Lung microvascular endothelial cell (primary cell): Measurements from ENCODE around the gene GTPBP6. TPM values are rescaled to one million over a fixed set of nuclear protein-coding genes. Genes with fewer than 3 reads are reported as not detected.

Experiments used
- DNase-seq, 2 donors: peaks; one replicate each; pipeline versions ENCODE4 v3.0.0 to v3.0.0-alpha.2; 2010; ENCODE audit warnings: low read depth in 2 of 2
- total RNA-seq: library from RNA; depleted of rRNA; stranded (reverse); fragments of >200 nt; gene quantifications from 2 replicates; pipeline ENCODE4 v1.2.1, GENCODE V29; 2014

Gene GTPBP6, protein sequence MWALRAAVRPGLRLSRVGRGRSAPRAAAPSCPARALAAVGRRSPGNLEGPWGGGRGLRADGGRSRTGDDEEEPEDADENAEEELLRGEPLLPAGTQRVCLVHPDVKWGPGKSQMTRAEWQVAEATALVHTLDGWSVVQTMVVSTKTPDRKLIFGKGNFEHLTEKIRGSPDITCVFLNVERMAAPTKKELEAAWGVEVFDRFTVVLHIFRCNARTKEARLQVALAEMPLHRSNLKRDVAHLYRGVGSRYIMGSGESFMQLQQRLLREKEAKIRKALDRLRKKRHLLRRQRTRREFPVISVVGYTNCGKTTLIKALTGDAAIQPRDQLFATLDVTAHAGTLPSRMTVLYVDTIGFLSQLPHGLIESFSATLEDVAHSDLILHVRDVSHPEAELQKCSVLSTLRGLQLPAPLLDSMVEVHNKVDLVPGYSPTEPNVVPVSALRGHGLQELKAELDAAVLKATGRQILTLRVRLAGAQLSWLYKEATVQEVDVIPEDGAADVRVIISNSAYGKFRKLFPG
- 27.5 and 32.1 TPM in 2 replicates for total RNA-seq

DNA sequence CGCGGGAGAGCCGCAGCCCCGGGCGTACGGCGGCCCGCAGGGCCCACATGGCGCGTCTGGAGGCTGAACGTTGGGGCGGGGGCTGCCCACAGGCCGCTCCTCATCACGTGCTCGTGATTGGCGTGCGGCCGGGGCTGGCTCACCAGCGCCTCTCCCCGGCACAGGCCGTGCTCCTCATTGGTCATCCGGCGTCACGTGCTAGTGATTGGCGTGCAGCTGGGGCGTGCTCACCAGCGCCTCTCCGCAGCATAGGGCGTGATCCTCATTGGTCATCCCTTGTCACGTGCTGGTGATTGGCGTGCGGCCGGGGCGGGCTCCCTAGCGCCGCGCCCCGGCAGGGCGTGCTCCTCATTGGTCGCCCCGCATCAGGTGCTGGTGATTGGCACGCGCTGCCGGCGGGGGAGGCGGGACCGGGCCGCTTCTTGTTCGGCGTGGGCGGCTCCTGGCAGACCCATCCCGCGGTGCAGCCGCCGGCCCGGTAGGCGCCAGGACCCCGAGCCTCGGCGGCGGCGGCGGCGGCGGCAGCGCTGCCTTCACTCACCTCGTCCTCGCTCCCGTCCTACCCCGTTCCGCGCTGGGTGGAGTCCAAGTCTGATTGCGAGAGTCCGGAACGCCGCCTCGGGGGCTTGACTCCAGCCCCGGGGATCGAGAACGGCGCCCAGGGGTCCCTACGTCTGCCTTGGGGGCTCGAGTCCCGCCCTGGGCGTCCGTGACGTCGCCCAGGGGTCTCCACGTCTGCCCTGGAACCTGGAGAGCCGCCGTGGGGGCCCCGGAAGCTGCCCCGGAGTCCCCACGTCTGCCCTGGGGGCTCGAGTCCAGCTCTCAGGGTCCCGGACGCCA lies at the start of gene GTPBP6:
TSS of gene GTPBP6 (minus strand) at position 58 of the 840 bp plus-strand sequence. CDS start at position 49, 9 bp downstream.
- DNase-seq = peak; percentile 99 to 100

DNA sequence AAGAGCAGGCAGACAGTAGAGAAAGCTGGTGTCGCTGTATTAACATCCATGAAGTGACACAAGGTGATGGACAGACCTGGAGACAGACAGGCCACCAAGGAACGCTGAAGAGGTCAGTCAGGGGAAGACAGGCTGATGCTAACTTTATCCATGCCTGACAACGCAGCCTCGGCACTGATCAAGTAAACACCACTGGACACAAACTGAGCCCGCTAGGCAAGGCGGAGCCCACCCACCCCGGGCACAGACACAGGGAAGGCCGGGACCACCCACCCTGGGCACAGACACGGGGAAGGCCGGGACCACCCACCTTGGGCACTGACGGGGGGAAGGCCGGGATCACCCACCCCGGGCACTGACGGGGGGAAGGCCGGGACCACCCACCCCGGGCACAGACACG lies 49.3 kb upstream of the GTPBP6 start:
- DNase-seq = no peak

DNA sequence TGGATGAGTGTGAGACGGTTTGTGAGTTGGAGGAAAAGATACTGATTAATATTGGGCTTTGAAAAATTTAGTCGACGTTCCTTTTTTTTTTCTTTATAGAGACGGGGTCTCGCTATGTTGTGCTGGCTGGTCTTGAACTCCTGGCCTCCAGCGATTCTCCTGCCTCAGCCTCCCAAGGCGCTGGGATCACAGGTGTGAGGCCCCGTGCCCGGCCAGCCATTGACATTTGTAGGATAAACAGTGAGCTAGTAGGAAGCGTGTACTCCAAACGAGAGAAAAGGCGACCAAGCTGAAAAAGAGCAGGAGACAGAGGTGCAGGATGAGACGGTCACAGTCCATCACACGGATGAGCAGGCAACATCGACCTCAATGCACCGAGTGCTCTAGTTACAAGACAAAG lies 48.8 kb upstream of the GTPBP6 start:
- DNase-seq = no peak

DNA sequence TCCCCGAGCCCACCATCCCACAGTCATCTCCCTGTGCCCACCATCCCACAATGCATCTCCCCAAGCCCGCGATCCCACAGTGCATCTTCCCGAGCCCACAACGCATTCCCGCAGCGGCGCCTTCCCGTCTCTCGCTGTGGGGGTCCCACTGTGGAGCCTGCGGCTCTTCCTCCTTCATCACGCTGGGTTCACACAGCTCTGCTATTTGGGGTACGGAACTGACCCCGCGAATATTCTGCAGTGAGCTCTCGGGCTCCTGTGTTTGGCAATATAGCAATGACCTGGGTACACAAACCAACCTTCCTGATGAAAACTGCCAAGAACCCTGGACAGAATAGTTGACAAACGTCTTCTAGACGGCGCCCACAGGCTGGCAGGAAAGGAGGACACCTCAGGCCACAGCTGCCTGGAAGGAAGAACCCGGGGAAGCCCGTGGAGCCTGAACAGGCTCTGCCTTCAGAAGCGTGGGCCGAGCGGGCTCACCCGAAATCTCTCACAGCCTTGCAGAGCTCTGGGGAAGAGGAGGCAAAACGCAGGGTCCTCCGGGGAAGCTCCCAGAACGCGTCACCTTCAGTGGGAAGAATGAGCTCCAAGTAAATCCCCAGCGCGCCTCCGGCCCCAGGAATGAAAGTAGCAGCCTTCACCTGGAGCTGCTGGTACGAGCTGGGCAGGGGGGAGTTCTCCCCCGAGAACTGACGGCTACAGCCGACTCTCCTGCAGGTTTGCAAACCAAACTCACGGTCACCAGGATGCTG lies 45.2 kb upstream of the GTPBP6 start:
- no peak for DNase-seq

DNA sequence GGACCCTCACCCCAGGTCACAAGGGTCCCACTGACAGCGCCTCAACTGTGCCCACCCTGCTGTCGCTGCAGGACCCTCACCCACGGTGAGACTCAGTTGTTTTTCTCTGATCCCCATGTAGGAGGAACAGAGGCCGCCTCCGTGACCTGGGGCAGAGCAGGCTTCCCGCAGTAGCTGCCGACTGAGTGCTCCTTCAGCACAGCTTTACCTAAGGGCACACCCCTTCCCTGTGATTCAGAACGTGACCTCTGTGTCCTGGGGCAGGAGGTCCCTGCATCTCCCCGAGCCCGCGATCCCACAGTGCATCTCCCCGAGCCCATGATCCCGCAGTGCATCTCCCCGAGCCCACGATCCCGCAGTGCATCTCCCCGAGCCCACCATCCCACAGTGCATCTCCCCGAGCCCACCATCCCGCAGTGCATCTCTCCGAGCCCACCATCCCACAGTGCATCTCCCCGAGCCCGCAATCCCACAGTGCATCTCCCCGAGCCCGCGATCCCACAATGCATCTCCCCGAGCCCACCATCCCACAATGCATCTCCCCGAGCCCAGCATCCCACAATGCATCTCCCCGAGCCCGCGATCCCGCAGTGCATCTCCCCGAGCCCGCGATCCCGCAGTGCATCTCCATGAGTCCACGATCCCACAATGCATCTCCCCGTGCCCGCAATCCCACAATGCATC lies 44.5 kb upstream of the GTPBP6 start:
- DNase-seq = no peak

DNA sequence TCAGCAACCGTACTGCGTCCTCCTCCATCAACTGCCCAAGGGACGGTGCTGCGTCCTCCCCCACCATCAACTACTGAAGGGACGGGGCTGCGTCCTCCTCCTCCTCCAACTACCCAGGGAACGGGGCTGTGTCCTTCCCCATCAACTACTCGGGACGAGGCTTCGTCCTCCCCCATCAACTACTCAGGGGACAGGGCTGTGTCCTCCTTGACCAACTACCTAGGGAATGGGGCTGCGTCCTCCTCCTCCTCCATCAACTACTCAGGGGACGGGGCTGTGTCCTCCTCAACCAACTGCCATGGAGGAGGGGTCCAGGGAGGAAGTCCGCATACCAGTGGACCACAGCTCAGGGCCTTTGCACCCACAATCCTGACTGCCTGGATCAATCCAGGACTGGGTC lies 43.8 kb upstream of the GTPBP6 start:
- DNase-seq = no peak

DNA sequence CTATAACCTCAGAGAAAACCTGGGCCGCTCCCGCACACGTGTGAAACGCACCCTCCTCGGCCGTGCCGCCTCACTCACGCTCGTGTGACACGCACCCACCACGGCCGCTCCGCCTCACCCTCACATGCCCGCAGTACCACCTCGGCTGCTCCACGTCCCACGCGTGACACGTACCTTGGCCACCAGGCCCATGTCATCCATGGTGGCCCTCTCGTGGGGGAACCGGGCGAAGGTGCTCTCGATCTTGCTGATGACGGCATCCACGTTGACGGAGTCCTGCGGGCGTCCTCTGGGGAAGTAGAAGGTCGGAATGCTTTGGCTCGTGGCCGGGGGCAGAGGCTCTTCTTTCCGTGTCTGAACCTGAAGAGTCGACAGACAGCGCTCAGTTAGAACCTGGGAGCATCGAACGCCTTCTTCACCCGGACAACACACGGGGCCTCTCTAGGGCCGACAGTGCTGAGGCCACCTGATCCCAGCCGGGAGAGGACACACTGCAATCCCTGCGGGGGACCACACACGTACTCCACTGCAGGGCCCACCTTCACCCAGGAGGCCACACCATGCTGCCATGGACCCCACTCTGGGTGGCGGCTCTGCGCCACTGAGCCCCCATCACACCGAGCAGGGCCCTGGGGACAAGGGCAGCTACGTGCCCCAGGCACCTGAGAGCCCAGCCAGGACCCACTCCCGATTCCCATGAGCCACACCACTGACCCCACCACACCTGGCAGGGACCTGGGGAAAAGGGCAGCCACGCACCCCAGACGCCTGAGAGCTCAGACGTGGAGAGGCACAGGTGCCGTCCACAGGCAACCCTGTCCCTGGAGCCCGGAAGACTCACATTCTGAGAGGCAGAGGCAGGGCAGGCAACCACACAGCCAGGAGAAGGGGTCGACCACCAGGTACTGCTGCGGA lies 42.9 kb upstream of the GTPBP6 start:
- no peak for DNase-seq

DNA sequence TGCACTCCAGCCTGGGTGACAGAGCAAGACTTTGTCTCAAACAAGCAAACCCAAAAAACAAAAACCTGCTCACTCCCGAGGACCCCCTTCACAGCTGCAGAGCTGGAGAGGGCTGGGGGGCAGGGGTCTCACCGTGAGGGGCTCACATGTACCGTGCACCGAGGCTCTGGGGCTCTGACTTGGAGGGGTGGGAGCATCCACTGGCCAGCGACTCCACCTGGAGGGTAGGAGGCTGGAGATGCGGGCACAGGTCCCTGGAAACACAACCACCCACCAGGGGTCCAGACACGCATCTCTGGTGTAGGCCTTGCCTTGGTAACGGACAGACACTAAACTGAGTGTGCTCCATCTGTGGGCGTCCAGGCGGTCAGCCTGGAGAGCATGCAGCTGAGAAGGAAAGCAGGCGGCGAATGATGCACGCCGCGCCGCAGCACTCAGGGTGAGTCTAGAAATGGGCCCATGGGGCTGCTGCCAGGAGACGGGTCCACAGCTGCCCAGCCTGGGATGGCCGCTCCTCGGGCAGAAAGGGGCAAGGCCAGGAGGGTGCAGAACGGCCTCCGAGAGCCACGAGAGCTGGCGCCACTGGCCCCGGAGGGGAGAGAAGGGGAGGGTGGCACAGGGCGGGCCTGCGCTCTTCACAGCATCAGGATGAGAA lies 42.0 kb upstream of the GTPBP6 start:
- no peak for DNase-seq

DNA sequence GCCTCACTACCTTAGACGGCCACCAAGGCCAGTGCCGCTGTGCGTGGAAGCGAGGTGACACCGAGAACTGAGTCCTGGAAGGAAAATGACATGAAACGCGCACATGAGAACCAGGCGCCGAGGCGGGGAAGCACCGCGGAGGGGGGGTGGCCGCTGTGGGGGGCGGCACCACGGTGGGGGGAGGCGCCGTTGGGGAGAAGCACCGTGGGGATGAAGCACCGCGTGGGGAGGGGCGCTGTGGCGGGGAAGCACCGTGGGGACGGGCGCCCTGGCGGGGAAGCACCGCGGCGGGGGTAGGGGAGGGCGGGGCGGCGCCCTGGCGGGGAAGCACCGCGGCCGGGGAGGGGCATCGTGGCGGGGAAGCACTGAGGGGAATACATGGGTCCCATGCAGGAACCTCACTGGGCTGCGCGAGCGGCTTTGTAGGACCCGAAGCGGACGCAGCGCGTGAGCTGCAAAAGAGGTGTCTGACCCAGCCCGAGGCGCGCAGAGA lies 40.1 kb upstream of the GTPBP6 start:
- no peak for DNase-seq

DNA sequence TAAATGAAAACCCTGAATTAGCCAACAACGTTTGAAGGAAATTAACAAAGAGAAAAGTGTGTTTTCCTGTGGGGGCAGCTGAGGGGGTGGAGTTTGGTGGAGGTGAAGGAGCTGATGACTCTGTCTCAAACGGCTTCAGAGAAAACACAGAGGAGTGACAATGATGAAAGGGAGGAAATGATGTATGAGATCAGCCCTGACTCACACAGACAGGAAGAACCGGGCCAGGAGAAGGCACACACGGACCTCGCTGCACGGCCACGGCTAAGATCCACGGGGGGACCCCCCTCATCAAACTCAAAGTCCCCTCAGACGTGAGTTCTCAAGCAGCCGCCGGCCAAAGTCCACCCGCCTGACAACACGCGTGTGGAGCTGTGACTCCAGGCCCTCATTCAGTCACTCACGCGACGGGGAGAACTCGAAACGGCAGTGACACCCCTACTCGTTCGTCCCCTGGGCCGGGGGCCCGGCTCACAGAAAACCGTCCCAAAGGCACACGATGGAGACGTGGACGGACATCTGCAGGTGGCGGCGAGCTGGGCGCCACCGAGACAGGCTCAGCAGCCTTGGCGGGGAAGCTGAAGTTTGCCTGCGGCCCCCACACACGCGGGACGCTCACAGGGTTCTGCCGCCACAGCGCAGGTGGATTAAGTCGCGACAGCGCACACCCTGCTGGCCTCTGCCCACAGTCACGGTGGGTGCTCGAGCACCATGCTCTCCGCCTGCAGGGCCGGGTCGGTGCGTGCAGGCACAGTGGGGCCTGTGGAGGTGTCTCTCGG lies 39.3 kb upstream of the GTPBP6 start:
- peak; percentile 52 to 86 for DNase-seq

DNA sequence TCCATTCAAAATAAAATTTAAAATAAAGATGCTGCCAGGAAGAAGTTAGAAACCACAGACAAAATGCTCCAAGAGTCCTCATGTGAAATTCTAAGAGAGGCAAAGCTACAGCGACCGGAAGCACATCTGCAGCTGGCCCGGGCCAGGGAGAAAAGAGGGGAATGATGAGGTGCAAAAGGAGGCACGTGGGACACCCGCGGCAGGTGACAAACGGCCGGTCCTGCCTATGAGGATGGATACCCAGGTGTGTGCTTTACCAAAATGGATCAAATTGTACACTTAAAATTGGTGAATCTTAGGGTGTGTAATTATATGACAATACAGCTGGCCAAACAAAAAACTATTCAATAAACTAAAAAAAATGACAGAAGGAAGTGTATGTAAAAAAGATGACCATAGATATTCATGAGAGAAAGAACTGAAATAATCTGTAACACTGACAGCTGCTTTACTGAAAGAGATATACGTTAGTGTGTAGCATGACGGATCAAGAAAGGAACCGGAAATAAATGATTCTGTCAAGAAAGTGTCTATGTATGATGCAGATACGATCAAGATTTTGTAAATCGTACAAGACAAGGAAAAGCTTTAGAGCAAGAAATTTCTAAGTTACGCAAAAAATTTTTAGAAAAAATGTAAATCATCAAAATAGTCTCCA lies 38.6 kb upstream of the GTPBP6 start:
- DNase-seq = peak in 1 of 2 donors; percentile 8

DNA sequence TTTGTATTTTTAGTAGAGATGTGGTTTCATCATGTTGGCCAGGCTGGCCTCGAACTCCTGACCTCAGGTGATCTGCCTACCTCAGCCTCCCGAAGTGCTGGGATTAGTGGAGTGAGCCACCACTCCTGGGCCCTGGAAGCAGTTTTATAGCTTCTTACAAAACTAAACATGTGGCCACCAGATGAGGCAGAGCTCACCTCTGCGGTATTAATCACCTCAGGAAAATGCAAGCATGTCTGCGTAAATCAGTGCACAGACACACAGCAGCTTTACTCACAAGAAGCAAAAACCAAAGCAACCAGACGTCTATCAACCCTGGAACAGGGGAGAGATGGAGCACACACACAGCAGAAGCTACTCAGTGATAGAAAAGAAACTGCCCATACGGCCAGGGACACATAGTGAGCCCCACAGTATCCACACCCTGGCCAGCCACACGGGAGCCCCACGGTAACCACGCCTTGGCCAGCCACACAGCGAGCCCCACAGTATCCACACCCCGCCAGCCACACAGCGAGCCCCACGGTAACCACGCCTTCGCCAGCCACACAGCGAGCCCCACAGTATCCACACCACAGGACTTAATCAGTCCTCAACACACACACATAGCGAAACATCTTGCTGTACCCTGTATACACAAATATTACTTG lies 37.9 kb upstream of the GTPBP6 start:
- DNase-seq = no peak

DNA sequence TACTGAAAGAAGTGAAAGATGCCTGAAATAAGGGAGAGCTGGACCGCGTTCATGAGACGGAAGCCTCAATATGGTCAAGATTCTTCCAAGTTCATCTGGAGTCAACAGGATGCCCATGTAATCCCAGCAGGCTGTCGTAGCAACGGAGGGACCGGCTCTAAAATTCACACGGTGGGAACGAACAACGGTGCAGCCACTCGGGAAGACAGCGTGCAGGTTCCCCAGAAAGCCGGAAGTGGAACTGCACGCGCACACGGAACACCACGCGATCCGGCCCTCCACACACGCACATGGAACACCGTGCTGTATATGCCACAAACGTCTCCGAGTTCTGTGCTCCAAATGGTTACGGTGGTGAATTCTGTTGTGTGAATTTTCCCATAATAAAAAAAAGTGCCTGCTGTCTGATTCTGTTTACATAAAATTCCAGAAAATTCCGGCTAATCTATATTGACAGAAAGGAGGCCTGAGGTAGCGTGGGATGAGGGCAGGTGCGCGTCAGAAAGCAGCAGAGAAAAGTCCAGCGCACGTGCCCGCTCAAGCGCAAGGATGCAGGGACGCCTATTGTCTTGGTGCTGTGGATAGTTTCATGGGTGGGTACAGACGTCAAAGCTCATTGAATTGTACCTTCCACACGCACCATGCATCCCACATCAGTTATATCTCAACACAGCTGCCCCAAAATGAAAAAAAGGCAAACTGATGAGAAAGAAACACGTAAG lies 36.9 kb upstream of the GTPBP6 start:
- no peak for DNase-seq

DNA sequence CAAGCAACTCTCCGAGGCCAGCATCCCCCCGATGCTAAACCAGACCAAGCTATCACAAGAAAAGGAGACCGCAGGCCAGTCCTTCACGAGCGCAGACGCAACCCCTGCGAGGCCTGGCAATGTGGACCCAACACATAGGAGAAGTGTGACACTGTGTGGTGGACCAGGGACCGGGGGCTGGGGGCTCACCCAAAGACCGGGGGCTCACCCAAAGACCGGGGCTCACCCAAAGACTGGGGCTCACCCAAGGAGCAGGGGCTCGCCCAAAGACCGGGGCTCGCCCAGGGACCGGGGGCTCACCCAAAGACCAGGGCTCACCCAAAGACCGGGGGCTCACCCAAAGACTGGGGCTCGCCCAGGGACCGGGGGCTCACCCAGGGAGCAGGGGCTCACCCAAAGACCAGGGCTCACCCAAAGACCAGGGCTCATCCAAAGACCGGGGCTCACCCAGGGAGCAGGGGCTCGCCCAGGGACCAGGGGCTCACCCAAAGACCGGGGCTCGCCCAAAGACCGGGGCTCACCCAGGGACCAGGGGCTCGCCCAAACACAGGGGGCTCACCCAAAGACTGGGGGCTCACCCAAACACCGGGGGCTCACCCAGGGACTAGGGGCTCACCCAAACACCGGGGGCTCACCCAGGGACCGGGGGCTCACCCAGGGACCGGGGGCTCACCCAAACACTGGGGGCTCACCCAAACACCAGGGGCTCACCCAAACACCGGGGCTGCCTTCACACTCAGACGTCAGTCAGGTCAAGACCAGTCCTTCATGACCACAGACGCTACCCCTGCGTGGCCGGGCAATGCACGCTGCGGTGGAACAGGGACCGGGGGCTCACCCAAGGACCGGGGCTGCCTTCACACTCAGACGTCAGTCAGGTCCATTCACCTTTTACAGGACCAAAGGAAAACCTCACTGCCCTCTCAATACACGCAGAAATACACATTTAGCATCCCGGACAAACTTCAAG lies 35.3 kb upstream of the GTPBP6 start:
- DNase-seq = no peak

DNA sequence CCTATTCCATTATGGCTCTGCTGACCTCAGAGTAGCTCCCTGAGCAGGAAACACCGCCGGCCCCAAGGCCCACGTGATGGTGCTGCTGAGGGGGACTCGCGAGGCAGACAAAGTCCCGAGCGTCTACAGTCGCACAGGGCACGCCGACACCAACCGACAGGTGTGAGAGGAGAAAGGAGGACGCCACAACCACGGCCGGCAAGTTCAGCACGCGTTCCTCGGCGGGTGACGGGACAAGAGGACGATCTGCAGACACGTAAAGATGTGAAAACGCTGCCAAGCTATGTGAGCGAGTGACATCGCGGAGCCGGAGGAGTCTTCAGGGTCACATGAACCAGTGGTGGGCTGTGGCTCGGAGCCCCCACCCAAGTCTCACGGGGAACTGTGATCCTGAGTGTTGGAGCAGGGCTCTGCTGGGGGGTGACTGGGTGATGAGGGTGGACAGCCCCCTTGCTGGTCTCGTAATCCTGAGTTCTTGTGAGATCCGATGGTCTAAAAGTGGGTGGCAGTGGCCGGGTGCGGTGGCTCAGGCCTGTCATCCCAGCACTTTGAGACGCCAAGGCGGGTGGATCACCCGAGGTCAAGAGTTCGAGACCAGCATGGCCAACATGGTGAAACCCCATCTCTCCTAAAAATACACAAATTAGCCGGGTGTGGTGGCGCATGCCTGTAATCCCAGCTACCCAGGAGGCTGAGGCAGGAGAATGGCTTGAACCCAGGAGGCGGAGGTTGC lies 34.2 kb upstream of the GTPBP6 start:
- DNase-seq = no peak
